ENCODE data around the gene GALNT7.

GALNT7 gene

GRCh38 chr4:173237762-173238161 lies 69.2 kb downstream of the GALNT7 start:
- no peak for DNase-seq

GRCh38 chr4:173240696-173241095 lies 72.1 kb downstream of the GALNT7 start:
- no peak for DNase-seq

DNA sequence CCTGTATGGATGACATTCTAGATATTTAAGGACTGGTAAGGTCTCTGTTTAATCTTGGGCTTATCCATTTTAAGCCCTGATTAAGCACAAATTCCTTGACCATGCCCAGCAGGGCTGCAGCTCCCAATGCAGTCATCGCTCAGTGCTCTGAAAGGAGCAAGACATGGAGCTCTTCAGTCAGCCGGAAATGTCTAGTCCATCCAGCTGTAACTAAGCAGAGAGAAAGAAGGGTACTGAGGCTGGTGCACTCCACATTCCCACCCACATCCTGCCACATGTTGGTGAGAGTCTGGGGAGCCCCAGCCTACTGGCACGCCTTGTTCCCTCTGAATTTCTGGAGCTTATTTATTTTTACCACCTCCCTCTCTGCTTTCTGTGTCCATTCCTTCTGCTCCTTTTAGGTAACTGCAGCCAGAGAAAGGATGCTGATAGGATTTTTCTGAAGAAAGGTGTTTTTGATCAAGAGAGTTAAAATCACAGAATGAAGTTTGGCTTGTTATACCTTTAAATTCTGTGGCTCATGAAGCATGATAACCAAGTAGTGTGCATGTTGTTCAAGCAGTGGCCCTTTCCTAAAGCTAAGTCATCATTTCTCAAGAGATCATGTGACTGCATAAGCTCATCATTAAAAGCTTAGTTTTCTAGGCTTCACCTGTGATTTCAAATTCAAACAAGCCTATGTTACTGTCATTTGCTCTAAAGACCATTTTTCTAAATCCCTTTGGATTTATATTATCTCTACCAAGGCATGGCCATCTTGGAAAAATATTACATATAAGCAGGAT lies 74.0 kb downstream of the GALNT7 start:
- no peak for DNase-seq

DNA sequence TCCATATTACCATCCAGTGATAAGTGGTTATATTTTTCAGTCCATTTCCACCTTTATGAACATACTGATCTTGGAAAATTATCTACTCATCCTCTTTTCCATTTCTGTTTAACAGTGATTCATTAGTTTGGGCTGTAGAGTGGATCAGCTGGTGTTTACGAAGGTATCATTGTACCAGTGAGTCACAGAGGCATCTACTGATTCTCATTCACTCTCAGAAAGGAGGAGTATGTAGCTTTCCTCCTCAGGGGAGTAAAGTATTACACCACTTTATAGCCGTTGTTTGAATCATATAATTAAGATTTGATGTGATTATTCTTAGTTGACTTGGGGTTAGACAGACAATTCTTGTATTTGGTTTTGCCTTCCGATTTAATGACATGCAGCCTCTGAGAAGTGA lies 74.7 kb downstream of the GALNT7 start:
- DNase-seq, result no peak

DNA sequence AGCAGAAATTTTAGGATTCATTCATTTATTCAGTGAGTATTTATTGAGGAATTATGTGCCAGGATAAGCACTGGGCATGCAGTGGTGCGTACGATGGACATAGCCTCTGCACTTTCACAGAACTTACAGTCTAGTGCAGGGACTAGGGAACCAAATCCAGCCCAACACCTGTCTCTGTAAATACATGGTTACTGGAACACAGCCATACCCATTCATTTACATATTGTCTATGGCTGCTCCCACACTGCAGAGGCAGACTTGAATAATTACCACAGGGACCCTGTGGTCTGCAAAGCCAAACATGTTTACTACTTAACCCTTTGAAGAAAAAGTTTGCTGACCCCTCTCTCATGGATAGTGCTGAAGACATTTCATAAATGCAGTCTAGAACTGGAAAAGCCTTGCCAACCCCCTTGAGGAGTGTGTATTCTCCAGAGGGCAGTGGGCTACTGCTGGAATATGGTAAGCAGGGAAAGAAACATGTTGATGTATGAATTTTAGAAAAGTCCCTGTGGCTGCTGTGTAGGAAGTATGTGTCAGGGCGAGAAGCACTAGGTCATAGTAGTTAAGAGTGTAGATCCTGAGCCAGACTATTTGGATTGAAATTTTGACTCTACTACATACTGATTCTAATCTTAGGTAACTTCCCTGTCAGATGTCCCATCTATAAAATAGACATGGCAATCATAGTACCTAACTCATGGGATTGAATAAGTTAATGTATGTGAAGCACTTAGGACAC lies 75.5 kb downstream of the GALNT7 start:
- DNase-seq, result no peak

GRCh38 chr4:173245952-173246351 lies 77.3 kb downstream of the GALNT7 start:
- no peak for DNase-seq

GRCh38 chr4:173246719-173247118 lies 78.1 kb downstream of the GALNT7 start:
- DNase-seq, result no peak

GRCh38 chr4:173247321-173247720 lies 78.7 kb downstream of the GALNT7 start:
- DNase-seq, result no peak

DNA sequence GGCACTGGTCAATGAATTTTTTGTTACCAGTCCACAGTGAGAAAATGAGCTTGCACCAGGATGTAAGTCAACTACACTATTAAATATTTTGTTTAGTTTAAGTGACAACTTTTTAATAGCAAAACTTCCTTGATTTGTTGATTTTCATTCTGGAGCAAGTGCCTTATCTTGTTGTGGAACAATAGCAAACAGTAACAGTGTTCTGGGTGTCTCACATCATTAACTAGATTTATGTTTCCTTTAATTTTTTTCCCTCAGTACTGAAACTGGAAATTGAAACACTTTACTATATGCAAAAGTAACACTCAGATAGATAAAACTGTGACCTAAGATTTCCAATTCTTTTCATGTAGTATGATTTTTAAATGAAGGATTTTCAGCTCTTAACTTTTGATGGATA lies 80.1 kb downstream of the GALNT7 start:
- no peak for DNase-seq

GRCh38 chr4:173252024-173252935 lies 83.7 kb downstream of the GALNT7 start:
- DNase-seq, result no peak

DNA sequence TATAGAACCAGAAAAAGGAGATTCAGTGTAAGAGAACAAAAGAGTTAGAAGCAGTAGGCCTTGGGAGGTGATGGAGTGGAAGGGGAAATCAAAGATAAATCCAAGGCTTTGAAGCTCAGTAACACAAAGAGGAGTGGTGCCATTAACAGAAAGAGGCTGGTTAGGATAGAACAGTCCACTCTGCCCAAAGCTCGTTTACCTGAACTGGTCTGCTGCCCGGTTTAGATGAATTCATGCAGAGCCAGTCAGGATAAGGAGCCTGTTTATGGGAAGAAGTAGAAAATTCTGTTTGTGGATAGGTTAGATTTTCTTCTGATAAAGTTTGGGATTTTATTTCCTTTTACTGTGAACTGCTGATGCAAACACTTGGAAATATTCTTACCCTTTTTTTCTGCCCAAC lies 85.0 kb downstream of the GALNT7 start:
- no peak for DNase-seq

DNA sequence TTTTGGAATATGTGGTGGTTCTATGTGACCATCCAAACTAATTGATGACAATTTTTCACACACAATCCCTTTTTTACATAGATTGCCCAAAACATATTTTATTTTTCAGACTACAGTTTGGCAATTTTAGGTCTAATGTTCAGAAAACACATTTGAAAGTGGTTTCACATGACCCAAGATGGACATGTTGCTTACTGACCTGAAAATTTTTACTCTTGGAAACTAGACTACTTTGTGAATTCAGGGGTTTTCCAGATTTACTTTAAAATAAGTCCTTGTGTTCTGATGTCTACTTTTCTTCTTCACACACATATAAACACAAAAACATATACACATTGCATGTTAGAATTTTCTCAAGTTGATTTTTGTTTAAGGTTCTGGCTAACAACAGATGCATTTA lies 86.0 kb downstream of the GALNT7 start:
- DNase-seq, result no peak

DNA sequence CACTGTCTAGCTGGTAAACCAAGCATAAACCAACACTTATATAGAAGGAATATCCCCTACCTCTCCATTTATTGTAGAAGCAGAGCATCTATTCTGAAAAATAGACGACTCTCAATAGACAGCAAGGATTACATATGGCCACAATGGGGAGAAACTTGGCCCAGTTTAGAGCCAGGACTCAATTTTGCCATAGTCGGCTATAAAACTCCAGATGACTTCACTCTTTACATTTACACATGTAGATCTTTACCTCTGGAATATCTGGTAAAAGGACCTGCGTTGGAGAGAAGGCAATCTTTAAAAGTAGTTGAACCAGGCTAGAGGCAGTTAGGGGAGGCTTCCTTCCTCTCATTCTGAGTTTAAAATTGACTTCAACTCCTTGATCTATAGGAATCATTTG lies 88.2 kb downstream of the GALNT7 start:
- DNase-seq, result no peak

DNA sequence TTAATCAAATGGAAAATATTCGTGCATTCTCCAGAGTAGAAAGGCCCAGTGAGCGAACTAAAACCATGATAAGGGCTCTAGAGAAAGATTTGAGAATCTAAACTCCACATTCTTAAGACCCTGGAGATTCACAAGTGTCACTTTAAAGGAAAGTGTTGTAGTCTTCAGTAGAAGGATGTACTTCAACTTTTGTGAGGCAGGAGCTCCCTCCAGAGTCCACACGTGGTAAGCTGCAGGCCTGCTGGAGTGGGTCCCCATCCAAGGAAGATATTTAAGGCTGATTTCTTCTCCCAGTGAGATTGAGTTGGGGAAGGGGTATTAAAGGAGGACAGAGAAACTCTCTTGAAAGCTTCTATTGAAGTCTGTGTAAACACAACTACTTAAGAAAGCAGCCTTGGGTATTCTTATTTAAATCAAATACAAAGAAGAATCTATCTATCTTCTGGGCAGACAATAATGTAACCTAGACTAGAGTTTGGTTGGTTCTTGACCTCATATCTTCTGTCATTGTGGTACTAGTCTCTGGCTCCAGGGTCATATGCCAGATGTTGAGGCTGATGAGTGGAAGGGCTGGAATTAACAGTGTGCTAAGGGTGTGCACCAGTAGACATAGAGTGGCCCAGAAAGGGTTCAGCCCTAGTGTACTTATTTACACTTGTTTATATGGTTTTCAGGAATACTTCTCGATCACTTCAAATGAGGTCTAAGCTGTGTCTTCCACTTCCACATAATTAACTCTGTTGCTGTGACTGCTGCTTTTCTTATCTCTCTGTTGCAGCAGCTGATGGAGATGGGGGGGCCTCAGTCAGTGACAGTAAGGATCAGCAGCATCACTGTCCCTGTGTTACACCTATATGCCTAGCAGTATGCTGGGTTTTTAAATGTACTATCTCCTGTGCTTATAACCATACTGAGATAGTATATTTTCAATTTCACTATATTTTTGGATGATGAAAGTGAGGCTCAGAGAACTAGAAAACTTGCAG lies 89.4 kb downstream of the GALNT7 start:
- peak; percentile 66 for DNase-seq

GRCh38 chr4:173258866-173259265 lies 90.3 kb downstream of the GALNT7 start:
- DNase-seq, result no peak

- DNase-seq, result no peak
Observed at GRCh38 chr4:173259310-173259709, 90.7 kb downstream of the GALNT7 start.

DNA sequence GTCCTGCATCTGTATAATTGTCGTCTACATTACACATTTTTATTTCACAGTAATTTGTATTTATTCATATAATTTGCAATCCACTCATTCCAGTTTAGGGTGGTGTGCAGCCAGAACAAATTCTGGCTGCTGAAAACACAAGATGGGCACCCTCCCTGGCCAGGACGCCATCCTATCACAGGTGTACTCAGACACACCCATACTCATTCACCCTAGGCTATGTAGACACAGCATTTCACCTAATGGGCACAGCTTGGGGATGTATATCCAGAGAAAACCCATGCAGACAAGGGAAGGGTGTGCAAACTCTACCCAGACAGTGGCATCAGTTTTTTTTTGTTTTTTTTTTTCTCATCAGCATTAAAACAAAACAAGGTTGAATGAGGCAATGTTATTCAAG lies 92.4 kb downstream of the GALNT7 start:
- no peak for DNase-seq

DNA sequence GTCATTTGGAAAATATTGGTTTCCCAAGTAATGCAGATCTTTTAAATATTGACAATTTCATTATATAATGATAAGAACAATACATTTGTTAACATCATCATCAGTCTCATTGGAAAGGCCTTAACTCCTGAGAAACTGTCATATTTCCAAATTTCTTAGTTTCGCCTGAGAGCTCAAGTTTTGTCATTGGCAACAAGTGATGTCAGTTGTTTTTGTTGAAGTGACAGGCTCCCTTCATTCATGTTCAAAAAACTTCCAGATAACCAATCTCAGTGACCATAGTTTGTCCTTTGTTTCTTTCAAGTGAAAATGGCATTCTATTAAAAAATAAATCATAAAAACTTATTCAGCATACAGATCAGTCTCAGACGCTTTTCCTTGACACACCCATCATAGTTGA lies 93.8 kb downstream of the GALNT7 start:
- no peak for DNase-seq

DNA sequence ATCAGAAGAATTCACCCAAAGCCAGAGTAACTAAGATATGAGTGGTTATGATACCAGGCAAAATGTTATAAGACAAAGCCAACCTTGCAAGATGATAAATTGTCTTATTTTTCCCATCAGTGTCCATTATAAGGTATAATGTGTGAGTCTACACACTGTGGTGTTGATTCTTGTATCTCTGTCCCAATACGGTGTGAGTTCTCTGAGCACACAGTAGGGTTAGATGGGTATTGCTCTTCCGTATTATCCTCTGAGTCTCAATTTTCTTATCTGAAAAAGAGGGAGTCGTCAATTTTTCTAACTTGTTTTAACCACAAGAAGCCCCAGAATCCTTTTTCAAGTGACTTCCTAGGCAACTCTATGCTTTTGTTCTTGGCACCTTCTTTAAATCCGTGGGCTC lies 95.6 kb downstream of the GALNT7 start:
- no peak for DNase-seq

DNA sequence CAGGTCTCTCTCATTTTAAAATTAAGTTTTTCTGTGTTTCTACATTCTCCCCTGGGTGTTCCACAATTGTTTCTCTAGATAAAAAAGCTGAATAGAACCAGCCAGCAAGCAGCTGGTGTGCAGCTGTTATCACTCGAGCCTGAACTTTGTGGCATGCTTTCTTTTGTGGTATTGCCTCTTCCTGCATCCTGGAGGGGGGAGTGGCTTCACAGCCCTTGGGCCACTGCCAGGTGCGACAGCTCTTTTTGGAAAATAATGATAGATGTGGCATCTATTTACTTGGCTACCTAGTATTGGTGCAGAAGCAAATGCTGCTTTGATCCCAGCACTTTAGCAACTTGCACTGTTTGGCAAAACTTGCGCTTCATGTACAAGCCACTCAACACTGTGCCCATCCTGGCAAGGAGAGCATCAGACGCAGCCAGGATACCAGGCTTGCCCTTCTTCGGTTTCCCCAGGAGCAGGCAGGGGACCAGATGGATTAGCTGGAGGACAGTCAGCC lies 96.1 kb downstream of the GALNT7 start:
- DNase-seq, result peak; percentile 26

GRCh38 chr4:173265751-173266150 lies 97.1 kb downstream of the GALNT7 start:
- DNase-seq, result no peak

DNA sequence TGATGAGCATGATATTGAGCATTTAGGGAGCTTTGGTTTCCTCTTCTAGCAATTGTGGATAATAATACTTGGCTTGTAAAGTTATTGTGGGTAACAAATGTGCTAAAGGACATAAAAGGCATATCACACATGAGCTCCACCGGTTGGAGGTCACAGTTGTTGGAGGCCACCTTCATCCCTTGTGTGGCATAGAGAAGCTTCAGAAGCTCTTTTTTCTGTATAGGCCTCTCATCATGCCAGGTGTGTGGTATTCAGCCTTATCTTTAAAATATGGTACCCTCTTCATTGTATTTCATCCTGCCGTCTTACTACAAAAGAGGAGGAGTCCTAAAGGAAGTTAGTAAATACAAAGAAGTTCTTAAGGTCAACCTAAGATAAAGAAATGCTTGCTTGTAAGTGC lies 99.1 kb downstream of the GALNT7 start:
- no peak for DNase-seq
